Fibroblast of the conjunctiva (primary cell): Measurements from ENCODE around the gene SLC46A3.

Experiments used
- DNase-seq: peaks from one replicate; pipeline ENCODE4 v3.0.0-alpha.2; 2010; ENCODE audit warnings: low read depth

The SLC46A3 gene

GRCh38 chr13:28679628-28680027, 39.1 kb downstream of the SLC46A3 start:
- DNase-seq, result peak; percentile 10

GRCh38 chr13:28678809-28679208, 40.0 kb downstream of the SLC46A3 start:
- no peak for DNase-seq

- no peak for DNase-seq
Observed at GRCh38 chr13:28671126-28671792, 47.5 kb downstream of the SLC46A3 start.

- DNase-seq, result no peak
Observed at GRCh38 chr13:28666897-28667488, 51.8 kb downstream of the SLC46A3 start.

GRCh38 chr13:28659621-28659970, 59.2 kb downstream of the SLC46A3 start:
- DNase-seq, result no peak

GRCh38 chr13:28658796-28659620, 59.8 kb downstream of the SLC46A3 start, which contains the start of gene POMP:
Gene POMP (plus strand): TSS chr13:28659130. CDS start chr13:28659185, 55 bp downstream.
- DNase-seq, result peak; percentile 83

GRCh38 chr13:28658539-28658795, 60.3 kb downstream of the SLC46A3 start:
- no peak for DNase-seq

GRCh38 chr13:28657784-28658538, 60.8 kb downstream of the SLC46A3 start:
- DNase-seq, result no peak

GRCh38 chr13:28655561-28655960, 63.2 kb downstream of the SLC46A3 start:
- DNase-seq, result no peak

- no peak for DNase-seq
Observed at GRCh38 chr13:28654276-28654675, 64.5 kb downstream of the SLC46A3 start.

- DNase-seq, result no peak
Observed at GRCh38 chr13:28653111-28653510, 65.7 kb downstream of the SLC46A3 start.

- no peak for DNase-seq
Observed at GRCh38 chr13:28651810-28652401, 66.9 kb downstream of the SLC46A3 start.

- DNase-seq, result no peak
Observed at GRCh38 chr13:28650284-28650683, 68.5 kb downstream of the SLC46A3 start.
